ENCODE results near the gene PLXDC2. TPM values are rescaled to one million over a fixed set of nuclear protein-coding genes. Genes with fewer than 3 reads are reported as not detected.
"Not testable (repeated sequence)": the region's sequence is repeated elsewhere in the genome, so short reads cannot be mapped to it uniquely, and the experiment has no call there.

PLXDC2 gene
- 0.25 and 2.0 TPM in 2 replicates for total RNA-seq (2012; rRNA removed)

- H3K27me3 ChIP-seq (ENCODE audit: control insufficient read depth, insufficient read depth, low read length), result peaks cover 5% of the 10 kb centered on the region
- H3K4me1 ChIP-seq (ENCODE audit: control insufficient read depth, insufficient read depth, low read length), result peaks cover 14% of the 10 kb centered on the region
- H3K36me3 ChIP-seq (ENCODE audit: insufficient read depth, low read length), result no peaks in the 10 kb centered on the region
- peak within 1 kb of the TSS; percentile 84 for H3K9ac ChIP-seq (ENCODE audit: low read depth, low read length)
- no peaks in the 10 kb centered on the region for H3K9me3 ChIP-seq (replicated peaks; ENCODE audit: low read length)
- peak within 1 kb of the TSS; percentile 96 for H3K4me3 ChIP-seq (ENCODE audit: low read length)
- peak within 1 kb of the TSS; percentile 90 for H3K4me2 ChIP-seq (ENCODE audit: low read length)
These were observed at the start of gene PLXDC2 for GRCh38 chr10:19816411-19817230. PLXDC2 (plus strand) TSS chr10:19816432.

GRCh38 chr10:19767876-19768275 is 48.4 kb upstream of the PLXDC2 start:
- H3K27me3 ChIP-seq (ENCODE audit: control insufficient read depth, insufficient read depth, low read length), result no peaks in the 10 kb centered on the region

GRCh38 chr10:19769826-19770225 is 46.4 kb upstream of the PLXDC2 start:
- H3K9ac ChIP-seq (ENCODE audit: low read depth, low read length); H3K9me3 ChIP-seq (replicated peaks; ENCODE audit: low read length); H3K4me3 ChIP-seq (ENCODE audit: low read length): not testable (repeated sequence)

More at GRCh38 chr10:19767876-19768275, 48.4 kb upstream of the PLXDC2 start:
- H3K9ac ChIP-seq (ENCODE audit: low read depth, low read length), result no peak overlapping the region
- no peak overlapping the region for H3K4me2 ChIP-seq (ENCODE audit: low read length)
- H3K9me3 ChIP-seq (replicated peaks; ENCODE audit: low read length), result no peaks in the 10 kb centered on the region
- no peaks in the 10 kb centered on the region for H3K4me1 ChIP-seq (ENCODE audit: control insufficient read depth, insufficient read depth, low read length)
- no peak overlapping the region for H3K4me3 ChIP-seq (ENCODE audit: low read length)
- no peaks in the 10 kb centered on the region for H3K36me3 ChIP-seq (ENCODE audit: insufficient read depth, low read length)

GRCh38 chr10:19772972-19773371 is 43.3 kb upstream of the PLXDC2 start:
- Histone ChIP-seq H3K9ac (ENCODE audit: low read depth, low read length) (no peak overlapping the region), H3K27me3 (ENCODE audit: control insufficient read depth, insufficient read depth, low read length) (no peaks in the 10 kb centered on the region), H3K36me3 (ENCODE audit: insufficient read depth, low read length) (no peaks in the 10 kb centered on the region), H3K9me3 (replicated peaks; ENCODE audit: low read length) (no peaks in the 10 kb centered on the region), H3K4me1 (ENCODE audit: control insufficient read depth, insufficient read depth, low read length) (no peaks in the 10 kb centered on the region), H3K4me3 (ENCODE audit: low read length) (no peak overlapping the region), H3K4me2 (ENCODE audit: low read length) (no peak overlapping the region)

More at GRCh38 chr10:19769826-19770225, 46.4 kb upstream of the PLXDC2 start:
- H3K27me3 ChIP-seq (ENCODE audit: control insufficient read depth, insufficient read depth, low read length); H3K36me3 ChIP-seq (ENCODE audit: insufficient read depth, low read length); H3K4me1 ChIP-seq (ENCODE audit: control insufficient read depth, insufficient read depth, low read length); H3K4me2 ChIP-seq (ENCODE audit: low read length): not testable (repeated sequence)

GRCh38 chr10:19775296-19775695 is 40.9 kb upstream of the PLXDC2 start:
- Histone ChIP-seq H3K36me3 (ENCODE audit: insufficient read depth, low read length) (no peaks in the 10 kb centered on the region), H3K9me3 (replicated peaks; ENCODE audit: low read length) (no peaks in the 10 kb centered on the region), H3K4me2 (ENCODE audit: low read length) (no peak overlapping the region), H3K4me3 (ENCODE audit: low read length) (no peak overlapping the region), H3K4me1 (ENCODE audit: control insufficient read depth, insufficient read depth, low read length) (no peaks in the 10 kb centered on the region), H3K9ac (ENCODE audit: low read depth, low read length) (no peak overlapping the region), H3K27me3 (ENCODE audit: control insufficient read depth, insufficient read depth, low read length) (no peaks in the 10 kb centered on the region)

- Histone ChIP-seq H3K9me3 (replicated peaks; ENCODE audit: low read length) (no peaks in the 10 kb centered on the region), H3K27me3 (ENCODE audit: control insufficient read depth, insufficient read depth, low read length) (no peaks in the 10 kb centered on the region), H3K36me3 (ENCODE audit: insufficient read depth, low read length) (no peaks in the 10 kb centered on the region), H3K4me1 (ENCODE audit: control insufficient read depth, insufficient read depth, low read length) (no peaks in the 10 kb centered on the region), H3K4me2 (ENCODE audit: low read length) (no peak overlapping the region), H3K9ac (ENCODE audit: low read depth, low read length) (no peak overlapping the region), H3K4me3 (ENCODE audit: low read length) (no peak overlapping the region)
These were observed 38.4 kb upstream of the PLXDC2 start for GRCh38 chr10:19777806-19778205.

GRCh38 chr10:19778996-19779395 is 37.2 kb upstream of the PLXDC2 start:
- H3K9ac ChIP-seq (ENCODE audit: low read depth, low read length), result no peak overlapping the region
- no peak overlapping the region for H3K4me3 ChIP-seq (ENCODE audit: low read length)
- H3K4me1 ChIP-seq (ENCODE audit: control insufficient read depth, insufficient read depth, low read length), result no peaks in the 10 kb centered on the region
- no peak overlapping the region for H3K4me2 ChIP-seq (ENCODE audit: low read length)
- H3K9me3 ChIP-seq (replicated peaks; ENCODE audit: low read length), result no peaks in the 10 kb centered on the region
- H3K36me3 ChIP-seq (ENCODE audit: insufficient read depth, low read length), result no peaks in the 10 kb centered on the region
- H3K27me3 ChIP-seq (ENCODE audit: control insufficient read depth, insufficient read depth, low read length), result no peaks in the 10 kb centered on the region

GRCh38 chr10:19782430-19783089 is 33.7 kb upstream of the PLXDC2 start:
- Histone ChIP-seq H3K9me3 (replicated peaks; ENCODE audit: low read length) (no peaks in the 10 kb centered on the region), H3K4me1 (ENCODE audit: control insufficient read depth, insufficient read depth, low read length) (no peaks in the 10 kb centered on the region), H3K27me3 (ENCODE audit: control insufficient read depth, insufficient read depth, low read length) (no peaks in the 10 kb centered on the region), H3K9ac (ENCODE audit: low read depth, low read length) (no peak overlapping the region), H3K4me2 (ENCODE audit: low read length) (no peak overlapping the region), H3K4me3 (ENCODE audit: low read length) (no peak overlapping the region), H3K36me3 (ENCODE audit: insufficient read depth, low read length) (no peaks in the 10 kb centered on the region)

- H3K27me3 ChIP-seq (ENCODE audit: control insufficient read depth, insufficient read depth, low read length), result no peaks in the 10 kb centered on the region
- H3K4me3 ChIP-seq (ENCODE audit: low read length), result no peak overlapping the region
These were observed 32.5 kb upstream of the PLXDC2 start for GRCh38 chr10:19783721-19784120.

GRCh38 chr10:19785366-19785765 is 30.9 kb upstream of the PLXDC2 start:
- Histone ChIP-seq H3K9me3 (replicated peaks; ENCODE audit: low read length) (no peaks in the 10 kb centered on the region), H3K9ac (ENCODE audit: low read depth, low read length) (no peak overlapping the region), H3K36me3 (ENCODE audit: insufficient read depth, low read length) (no peaks in the 10 kb centered on the region), H3K4me3 (ENCODE audit: low read length) (no peak overlapping the region), H3K4me2 (ENCODE audit: low read length) (no peak overlapping the region), H3K4me1 (ENCODE audit: control insufficient read depth, insufficient read depth, low read length) (no peaks in the 10 kb centered on the region), H3K27me3 (ENCODE audit: control insufficient read depth, insufficient read depth, low read length) (no peaks in the 10 kb centered on the region)

More at GRCh38 chr10:19783721-19784120, 32.5 kb upstream of the PLXDC2 start:
- Histone ChIP-seq H3K4me2 (ENCODE audit: low read length) (no peak overlapping the region), H3K9ac (ENCODE audit: low read depth, low read length) (no peak overlapping the region), H3K36me3 (ENCODE audit: insufficient read depth, low read length) (no peaks in the 10 kb centered on the region), H3K4me1 (ENCODE audit: control insufficient read depth, insufficient read depth, low read length) (no peaks in the 10 kb centered on the region), H3K9me3 (replicated peaks; ENCODE audit: low read length) (no peaks in the 10 kb centered on the region)

GRCh38 chr10:19788075-19788686 is 28.1 kb upstream of the PLXDC2 start:
- H3K4me1 ChIP-seq (ENCODE audit: control insufficient read depth, insufficient read depth, low read length), result no peaks in the 10 kb centered on the region
- H3K27me3 ChIP-seq (ENCODE audit: control insufficient read depth, insufficient read depth, low read length), result no peaks in the 10 kb centered on the region
- no peaks in the 10 kb centered on the region for H3K9me3 ChIP-seq (replicated peaks; ENCODE audit: low read length)
- no peaks in the 10 kb centered on the region for H3K36me3 ChIP-seq (ENCODE audit: insufficient read depth, low read length)
- H3K9ac ChIP-seq (ENCODE audit: low read depth, low read length), result no peak overlapping the region
- no peak overlapping the region for H3K4me3 ChIP-seq (ENCODE audit: low read length)
- peak overlapping the region; percentile 49 for H3K4me2 ChIP-seq (ENCODE audit: low read length)
